Nephron progenitor cell (in vitro differentiated cells): ENCODE data around the gene TNRC6C.
"Not testable (repeated sequence)": the region's sequence is repeated elsewhere in the genome, so short reads cannot be mapped to it uniquely, and the experiment has no call there.

Source experiments
- DNase-seq: peaks from one replicate; pipeline ENCODE4 v3.0.0; 2021
- H3K27ac Mint-ChIP-seq: 2 replicates; pipeline ENCODE4 v1.8.0; 2021; ENCODE audit warnings: mild to moderate bottlenecking, moderate library complexity, mixed read lengths
- H3K27me3 Mint-ChIP-seq: 2 replicates; pipeline ENCODE4 v1.8.0; 2021; ENCODE audit warnings: mild to moderate bottlenecking, low read depth, mixed read lengths; ENCODE audit not compliant: poor library complexity
- H3K36me3 Mint-ChIP-seq: 2 replicates; pipeline ENCODE4 v1.8.0; 2021; ENCODE audit warnings: low read depth, mixed read lengths
- H3K4me1 Mint-ChIP-seq: 2 replicates; pipeline ENCODE4 v1.8.0; 2021; ENCODE audit warnings: mixed read lengths
- H3K4me3 Mint-ChIP-seq: 2 replicates; pipeline ENCODE4 v1.8.0; 2021; ENCODE audit warnings: mild to moderate bottlenecking, moderate library complexity, mixed read lengths
- H3K9me3 Mint-ChIP-seq: 2 replicates; pipeline ENCODE4 v1.8.0; 2021; ENCODE audit warnings: mild to moderate bottlenecking, moderate library complexity, mixed read lengths
- TF ChIP-seq, protein P1 (sequence below): fragments of 200-600 bp; sonication (generic); IDR thresholded peaks from 2 replicates; pipeline ENCODE4 v1.5.0; 2021; ENCODE audit warnings: antibody characterized with exemption

Gene TNRC6C

GRCh38 chr17:78079253-78079652, 120.8 kb downstream of the TNRC6C start:
- Mint-ChIP-seq H3K4me3 (no peak overlapping the region), H3K36me3 (peaks cover 68% of the 10 kb centered on the region), H3K27me3 (no peaks in the 10 kb centered on the region), H3K9me3 (no peaks in the 10 kb centered on the region), H3K27ac (no peak overlapping the region), H3K4me1 (no peaks in the 10 kb centered on the region)
- TF ChIP-seq, protein P1, sequence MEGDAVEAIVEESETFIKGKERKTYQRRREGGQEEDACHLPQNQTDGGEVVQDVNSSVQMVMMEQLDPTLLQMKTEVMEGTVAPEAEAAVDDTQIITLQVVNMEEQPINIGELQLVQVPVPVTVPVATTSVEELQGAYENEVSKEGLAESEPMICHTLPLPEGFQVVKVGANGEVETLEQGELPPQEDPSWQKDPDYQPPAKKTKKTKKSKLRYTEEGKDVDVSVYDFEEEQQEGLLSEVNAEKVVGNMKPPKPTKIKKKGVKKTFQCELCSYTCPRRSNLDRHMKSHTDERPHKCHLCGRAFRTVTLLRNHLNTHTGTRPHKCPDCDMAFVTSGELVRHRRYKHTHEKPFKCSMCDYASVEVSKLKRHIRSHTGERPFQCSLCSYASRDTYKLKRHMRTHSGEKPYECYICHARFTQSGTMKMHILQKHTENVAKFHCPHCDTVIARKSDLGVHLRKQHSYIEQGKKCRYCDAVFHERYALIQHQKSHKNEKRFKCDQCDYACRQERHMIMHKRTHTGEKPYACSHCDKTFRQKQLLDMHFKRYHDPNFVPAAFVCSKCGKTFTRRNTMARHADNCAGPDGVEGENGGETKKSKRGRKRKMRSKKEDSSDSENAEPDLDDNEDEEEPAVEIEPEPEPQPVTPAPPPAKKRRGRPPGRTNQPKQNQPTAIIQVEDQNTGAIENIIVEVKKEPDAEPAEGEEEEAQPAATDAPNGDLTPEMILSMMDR: no peak
- DNase-seq: no peak

- no peaks in the 10 kb centered on the region for H3K9me3 Mint-ChIP-seq
- TF ChIP-seq, protein P1: no peak
- no peak overlapping the region for H3K4me3 Mint-ChIP-seq
- H3K27me3 Mint-ChIP-seq: no peaks in the 10 kb centered on the region
- H3K27ac Mint-ChIP-seq: no peak overlapping the region
- peaks cover 62% of the 10 kb centered on the region for H3K36me3 Mint-ChIP-seq
- H3K4me1 Mint-ChIP-seq: no peaks in the 10 kb centered on the region
- DNase-seq: no peak
Measured at GRCh38 chr17:78081551-78081950, 123.0 kb downstream of the TNRC6C start.

GRCh38 chr17:78082355-78082872, 123.9 kb downstream of the TNRC6C start:
- not testable (repeated sequence) for H3K4me3 Mint-ChIP-seq, H3K9me3 Mint-ChIP-seq, H3K27me3 Mint-ChIP-seq, DNase-seq, H3K4me1 Mint-ChIP-seq, H3K27ac Mint-ChIP-seq
- H3K36me3 Mint-ChIP-seq: peaks cover 62% of the 10 kb centered on the region

DNA sequence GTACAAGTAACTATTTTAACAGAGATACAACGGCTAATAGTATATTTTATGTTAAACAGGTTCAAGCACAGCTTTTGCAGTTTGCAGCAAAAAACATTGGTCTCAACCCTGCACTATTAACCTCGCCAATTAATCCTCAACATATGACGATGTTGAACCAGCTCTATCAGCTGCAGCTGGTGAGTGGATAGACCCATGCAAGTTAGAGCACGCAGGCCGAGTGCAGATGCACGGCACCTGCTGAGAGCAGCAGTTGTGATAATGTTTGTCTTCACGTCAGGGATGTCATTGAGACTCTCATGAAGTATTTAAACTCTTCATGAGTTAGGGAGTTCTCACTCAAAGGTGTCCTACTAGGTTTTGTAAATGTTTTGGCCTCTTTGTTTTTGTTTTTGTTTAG, 124.5 kb downstream of the TNRC6C start:
- no peak overlapping the region for H3K27ac Mint-ChIP-seq
- H3K36me3 Mint-ChIP-seq: peaks cover 63% of the 10 kb centered on the region

DNA sequence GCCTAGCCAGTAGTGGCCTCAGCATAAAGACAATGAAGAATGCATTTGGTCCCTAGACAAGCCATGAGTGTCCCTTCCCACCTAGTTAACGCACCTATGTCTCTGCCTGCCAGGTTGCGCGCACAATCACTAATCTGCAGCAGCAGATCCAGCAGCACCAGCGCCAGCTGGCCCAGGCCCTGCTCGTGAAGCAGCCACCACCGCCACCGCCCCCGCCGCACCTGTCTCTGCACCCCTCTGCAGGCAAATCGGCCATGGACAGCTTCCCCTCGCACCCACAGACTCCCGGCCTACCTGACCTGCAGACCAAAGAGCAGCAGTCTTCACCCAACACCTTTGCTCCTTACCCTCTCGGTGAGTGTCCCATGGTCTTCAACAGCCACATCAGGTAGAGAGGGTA, 128.2 kb downstream of the TNRC6C start:
- H3K4me1 Mint-ChIP-seq: no peaks in the 10 kb centered on the region
- no peak overlapping the region for H3K4me3 Mint-ChIP-seq
- H3K9me3 Mint-ChIP-seq: no peaks in the 10 kb centered on the region
- H3K36me3 Mint-ChIP-seq: peaks cover 51% of the 10 kb centered on the region
- DNase-seq: no peak
- H3K27ac Mint-ChIP-seq: no peak overlapping the region
- TF ChIP-seq, protein P1: no peak
- H3K27me3 Mint-ChIP-seq: no peaks in the 10 kb centered on the region

More for the DNA sequence above, 124.5 kb downstream of the TNRC6C start:
- H3K4me1 Mint-ChIP-seq: no peaks in the 10 kb centered on the region
- no peak for DNase-seq
- no peaks in the 10 kb centered on the region for H3K9me3 Mint-ChIP-seq
- TF ChIP-seq, protein P1: no peak
- no peaks in the 10 kb centered on the region for H3K27me3 Mint-ChIP-seq
- H3K4me3 Mint-ChIP-seq: no peak overlapping the region

- Mint-ChIP-seq H3K4me1 (no peaks in the 10 kb centered on the region), H3K27me3 (no peaks in the 10 kb centered on the region), H3K9me3 (no peaks in the 10 kb centered on the region), H3K27ac (no peak overlapping the region), H3K36me3 (peaks cover 65% of the 10 kb centered on the region), H3K4me3 (no peak overlapping the region)
- no peak for DNase-seq
- TF ChIP-seq, protein P1: no peak
Measured at GRCh38 chr17:78088529-78088928, 130.0 kb downstream of the TNRC6C start.
